NCI-H187 (cell line): Measurements from ENCODE around the gene MAPK1.
"Not testable (repeated sequence)": the region's sequence is repeated elsewhere in the genome, so short reads cannot be mapped to it uniquely, and the experiment has no call there.

Experiments used
- DNase-seq, 2 experiments: peaks; one replicate each; lab custom pipeline; 2025; lab: John Stamatoyannopoulos, UW

Gene MAPK1

DNA sequence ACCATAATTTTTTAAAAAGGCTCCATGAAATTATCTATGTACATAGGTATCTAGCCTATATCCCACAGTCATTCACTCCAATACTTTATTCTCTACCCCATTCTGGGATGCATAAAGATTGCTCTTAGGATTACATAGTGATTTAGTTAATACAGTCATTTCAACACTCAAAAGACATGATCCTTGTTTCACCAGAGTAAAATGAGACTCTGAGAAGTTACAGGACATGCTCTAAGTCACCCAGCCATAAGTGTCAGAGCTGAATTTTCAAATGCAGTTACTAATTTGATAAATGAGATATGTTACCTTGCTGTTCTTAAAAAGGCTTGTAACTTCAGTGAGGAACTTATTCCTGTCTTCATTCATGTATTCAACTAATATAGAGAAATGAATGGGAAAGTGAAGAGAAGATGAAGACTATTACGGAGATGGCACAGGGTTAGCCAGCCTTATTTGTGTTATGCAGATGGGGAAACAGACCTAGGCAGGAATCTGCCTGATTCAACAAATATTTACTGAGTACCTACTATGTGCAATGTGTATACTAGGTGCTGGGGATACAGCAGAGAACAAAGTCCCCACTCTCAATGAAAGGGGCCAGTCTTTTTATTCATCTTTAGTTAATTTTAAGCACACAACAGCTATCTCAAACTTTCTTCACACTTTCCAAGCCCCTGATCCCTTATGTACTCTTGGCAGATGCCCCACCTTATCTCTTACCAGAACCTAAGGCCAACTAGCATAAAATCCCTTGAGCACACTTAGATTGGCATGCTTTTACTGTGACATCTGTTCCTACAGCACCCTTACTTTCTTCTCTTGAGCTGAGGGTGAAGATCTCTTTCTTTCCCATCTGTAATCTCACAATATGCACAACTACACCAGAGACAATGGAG is 21.6 kb downstream of the MAPK1 start:
- DNase-seq: no peak

DNA sequence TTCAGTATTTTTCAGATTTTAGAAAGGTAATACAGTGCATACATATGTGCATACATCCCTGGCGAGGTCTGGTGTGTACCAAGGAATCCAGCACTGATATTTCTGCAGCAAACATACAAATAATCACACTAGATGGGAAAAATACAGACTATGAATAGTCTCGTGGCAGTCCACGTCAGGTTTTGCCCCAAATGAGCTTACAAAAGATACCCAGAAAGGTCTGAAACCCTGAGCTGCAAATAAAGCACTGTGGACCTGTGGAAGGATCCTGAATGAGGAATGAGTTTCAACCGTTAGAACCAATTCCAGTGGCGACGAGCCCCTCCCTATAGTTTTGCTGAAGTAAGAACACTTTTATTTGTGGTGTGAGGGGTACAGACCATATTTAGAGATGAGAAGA is 24.5 kb downstream of the MAPK1 start:
- no peak for DNase-seq

DNA sequence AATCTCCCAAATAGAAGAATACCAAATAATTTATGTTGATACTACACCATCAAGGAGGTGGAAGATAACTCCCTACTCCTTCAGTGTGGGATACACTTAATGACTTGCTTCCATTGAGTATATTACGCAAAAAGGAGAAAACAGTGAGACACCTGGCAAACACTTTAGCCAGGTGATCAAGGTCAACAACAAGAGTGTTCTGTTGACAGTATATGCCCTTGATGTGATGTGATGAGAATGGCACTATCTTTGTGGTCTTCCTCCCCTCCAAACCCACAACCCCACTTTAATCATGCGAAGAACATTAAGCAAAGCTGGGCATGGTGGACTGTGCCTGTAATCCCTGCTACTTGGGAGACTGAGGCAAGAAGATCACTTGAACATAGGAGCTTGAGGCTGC is 26.0 kb downstream of the MAPK1 start:
- no peak for DNase-seq

DNA sequence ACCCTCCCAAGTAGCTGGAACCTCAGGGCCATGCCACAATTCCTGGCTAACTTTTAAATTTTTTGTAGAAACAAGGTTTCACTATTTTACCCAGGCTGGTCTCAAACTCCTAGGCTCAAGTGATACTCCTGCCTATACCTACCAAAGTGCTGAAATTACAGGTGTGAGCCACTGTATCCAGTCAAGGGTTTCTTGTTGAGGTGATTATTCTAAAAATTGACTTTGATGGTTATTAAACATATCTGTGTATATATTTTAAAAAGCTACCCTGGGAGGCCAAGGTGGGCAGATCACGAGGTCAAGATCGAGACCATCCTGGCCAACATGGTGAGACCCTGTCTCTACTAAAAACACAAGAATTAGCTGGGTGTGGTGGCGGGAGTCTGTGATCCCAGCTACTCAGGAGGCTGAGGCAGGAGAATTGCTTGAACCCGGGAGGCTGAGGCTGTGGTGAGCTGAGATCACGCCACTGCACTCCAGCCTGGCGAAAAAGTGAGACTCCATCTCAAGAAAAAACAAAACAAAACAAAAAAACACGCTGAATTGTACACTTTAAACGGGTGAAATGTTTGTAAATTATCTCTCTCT is 27.1 kb downstream of the MAPK1 start:
- no peak for DNase-seq

DNA sequence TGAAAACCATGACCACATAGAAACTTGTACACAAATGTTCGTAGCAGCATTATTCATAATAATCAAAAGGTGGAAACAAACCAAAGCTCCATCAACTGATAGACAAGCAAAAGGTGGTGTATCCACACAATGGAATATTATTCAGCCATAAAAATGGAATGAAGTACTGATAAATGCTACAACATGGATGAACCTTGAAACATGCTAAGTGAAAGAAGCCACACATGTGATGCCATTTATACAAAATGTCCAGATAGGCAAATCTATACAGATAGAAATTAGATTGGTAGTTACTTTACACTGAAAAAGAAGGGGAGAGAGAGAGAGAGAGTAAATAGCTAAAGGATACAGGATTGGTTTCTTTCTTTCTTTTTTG is 27.7 kb downstream of the MAPK1 start:
- no peak for DNase-seq

DNA sequence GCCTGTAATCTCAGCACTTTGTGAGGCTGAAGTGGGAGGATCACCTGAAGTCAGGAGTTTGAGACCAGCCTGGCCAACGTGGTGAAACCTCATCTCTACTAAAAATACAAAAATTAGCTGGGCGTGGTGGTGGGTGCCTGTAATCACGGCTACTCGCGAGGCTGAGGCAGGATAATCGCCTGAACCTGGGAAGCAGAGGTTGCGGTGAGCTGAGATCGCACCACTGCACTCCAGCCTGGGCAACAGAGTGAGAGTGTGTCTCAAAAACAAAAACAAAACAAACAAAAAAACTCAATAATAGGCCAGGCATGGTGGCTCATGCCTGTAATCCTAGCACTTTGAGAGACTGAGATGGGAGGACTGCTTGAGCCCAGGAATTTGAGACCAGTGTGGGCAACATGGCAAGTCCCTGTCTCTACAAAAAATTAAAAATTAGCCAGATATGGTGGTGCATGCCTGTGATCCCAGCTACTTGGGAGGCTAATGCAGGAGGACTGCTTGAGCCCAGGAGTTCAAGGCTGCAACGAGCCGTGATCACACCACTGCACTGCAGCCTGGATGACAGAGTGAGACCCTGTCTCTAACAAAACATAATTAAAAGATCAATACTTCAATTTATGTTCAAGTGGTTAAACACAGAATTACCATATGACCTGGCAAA is 28.2 kb downstream of the MAPK1 start:
- DNase-seq: not testable (repeated sequence)

DNA sequence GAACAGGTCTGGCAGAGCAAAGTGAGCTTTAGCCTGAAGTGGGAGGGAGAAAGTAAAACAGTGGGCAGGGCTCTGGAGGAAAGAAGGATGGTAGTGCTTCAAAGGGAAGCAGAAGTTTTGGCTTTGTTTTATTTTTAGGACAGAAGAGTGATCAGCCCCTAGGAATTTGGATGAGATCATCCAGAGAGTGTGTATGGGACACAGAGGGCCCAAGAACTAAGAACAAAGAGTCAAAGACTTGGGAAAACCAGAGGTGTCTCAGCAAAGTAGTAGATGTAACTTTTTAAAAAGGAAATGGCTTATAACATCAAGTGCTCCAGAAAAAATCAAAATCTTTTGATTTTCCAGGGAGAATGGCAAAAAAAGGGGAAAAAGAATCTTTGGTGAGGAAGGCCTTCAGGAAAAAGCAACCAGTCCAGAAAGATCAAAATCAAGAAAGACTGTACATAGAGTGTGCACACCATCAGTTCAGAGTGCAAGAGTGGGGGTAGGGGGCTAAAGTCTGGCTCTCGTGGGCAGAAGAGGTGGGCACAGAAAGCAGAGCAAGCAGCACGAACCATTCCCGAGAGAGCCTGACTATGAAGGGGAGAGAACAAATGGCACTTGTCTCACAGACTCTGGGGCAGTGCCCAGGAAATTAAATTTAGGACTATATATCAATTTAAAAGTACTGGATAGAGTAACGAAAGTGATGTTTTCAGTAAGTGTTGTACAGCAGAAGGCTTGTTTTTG is 30.0 kb downstream of the MAPK1 start:
- no peak for DNase-seq

DNA sequence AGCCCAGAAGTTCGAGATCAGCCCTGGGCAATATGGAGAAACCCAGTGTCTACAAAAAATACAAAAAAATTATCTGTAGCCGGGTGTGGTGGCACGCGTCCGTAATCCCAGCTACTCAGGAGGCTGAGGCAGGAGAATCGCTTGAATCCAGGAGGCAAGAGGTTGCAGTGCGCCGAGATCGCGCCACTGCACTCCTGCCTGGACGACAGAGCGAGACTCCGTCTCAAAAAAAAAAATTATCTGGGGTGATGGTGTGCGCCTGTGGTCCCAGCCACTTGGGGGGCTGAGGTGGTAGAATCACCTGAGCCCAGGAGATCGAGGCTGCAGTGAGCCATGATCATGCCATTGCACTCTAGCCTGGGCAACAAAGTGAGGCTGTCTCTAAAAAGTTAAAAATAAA is 31.0 kb downstream of the MAPK1 start:
- DNase-seq: not testable (repeated sequence)

DNA sequence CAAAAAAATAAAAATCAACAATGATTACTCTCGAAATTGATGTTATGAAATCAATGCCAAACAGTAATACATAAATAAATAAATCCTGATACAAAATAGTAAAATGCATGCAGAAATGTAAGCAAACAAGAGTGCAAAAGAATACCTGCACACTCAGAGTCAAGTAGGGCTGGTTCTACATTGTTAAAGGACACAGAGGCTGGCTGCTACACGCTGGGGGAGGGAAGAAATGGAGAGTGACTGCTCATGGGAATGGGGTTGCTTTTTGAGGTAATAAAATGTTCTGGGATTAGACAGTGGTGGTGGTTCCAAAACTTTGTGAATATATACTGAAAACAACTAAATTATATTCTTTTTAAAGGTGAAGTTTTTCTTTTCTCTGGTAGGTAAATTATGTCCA is 32.1 kb downstream of the MAPK1 start:
- no peak for DNase-seq

DNA sequence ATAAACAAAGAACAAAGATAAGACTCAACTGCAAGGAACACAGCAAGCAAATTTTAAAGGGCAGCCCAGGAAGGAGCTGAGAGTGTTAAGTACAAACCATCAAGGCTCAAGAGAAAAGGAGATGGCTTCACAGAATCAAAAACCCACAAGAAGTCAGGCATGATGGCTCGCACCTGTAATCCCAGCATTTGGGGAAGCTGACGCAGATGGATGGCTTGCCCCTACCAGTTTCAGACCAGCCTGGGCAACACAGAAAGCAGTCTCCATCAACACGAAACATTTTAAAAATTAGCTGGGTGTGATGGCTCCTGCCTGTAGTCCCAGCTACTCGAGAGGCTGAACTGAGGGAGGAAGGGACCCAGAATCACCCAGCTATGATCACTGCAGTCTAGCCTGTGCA is 32.6 kb downstream of the MAPK1 start:
- DNase-seq: no peak

DNA sequence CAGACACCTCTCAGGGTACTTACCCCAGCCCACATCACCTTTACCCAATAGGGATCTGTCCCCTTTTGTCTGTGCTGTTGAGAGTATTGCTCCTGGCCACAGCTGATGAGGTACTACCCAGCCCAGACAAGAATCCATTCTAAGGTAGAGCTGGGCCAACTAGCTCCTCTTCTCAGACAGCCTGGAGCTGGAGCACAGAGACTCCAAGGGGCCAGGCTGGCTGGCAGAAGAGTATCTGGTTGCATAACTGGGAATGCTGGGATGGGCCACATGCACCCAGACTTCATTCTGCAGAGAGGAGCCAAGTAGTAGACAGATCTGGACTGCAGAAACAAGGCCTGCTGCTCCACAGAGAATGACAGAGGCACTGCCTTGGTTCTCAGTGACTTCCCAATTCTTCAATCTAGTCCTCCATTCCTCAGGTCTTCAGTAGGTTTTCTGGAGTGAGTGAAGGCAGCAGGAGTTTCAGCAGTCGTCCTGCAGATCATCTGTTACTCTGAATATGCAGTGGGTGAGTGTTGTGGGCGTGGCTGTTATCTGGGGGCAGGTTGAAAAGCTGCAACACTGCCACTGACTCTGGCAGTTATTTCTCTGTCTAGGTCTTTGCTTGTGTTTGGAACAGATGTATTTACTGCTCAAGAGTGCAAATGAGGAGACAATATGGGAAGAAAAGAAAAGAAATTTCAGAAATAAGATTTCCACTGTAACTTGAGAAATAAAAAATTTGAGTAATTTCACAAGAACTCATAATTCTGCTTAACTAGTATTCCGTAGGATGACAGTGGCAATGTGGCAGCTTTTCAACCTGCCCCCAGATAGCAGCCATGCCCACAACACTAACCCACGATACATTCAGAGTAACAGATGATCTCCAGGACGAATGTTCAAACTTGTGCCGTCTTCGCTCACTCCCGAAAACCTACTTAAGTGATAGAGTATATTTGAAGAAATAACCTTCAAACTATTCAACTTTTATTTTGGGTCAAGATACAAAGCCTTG is 34.9 kb downstream of the MAPK1 start:
- DNase-seq: no peak

DNA sequence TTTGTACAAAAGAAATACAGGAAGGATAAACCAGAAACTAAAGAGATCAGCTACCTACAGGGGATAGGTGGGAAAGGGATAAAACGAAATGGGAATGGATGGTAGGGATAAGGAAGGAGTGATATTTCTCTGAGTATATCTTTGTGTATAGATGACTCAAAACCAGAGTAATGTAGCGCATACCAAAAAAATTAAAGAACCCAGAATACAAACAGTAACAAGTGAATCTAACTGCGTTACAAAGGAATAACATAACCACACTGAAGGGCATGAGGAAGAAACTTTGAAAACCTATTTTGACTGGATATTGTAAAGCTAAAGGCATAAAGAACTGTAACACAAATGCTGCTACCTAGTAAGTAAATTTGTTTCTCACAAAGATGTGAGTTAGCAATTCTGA is 37.9 kb downstream of the MAPK1 start:
- DNase-seq: no peak

DNA sequence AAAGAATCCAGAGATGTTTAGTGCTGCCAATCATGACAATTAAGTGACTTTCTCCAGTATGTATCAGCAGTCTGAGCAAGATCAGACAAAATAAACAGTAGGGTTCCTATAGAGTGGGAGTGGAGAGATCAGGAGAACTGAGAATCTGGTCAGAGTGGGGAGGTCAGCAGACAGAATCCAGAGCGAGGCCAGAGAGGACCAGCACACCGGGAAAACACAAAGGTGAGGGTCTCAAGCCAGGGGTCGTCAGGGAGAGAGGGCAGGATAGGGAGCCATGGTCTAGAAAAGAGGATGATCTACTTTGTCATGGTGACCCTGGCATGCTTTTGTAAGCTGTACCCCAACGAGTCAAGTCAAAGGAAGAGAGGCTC is 39.2 kb downstream of the MAPK1 start:
- DNase-seq: no peak

DNA sequence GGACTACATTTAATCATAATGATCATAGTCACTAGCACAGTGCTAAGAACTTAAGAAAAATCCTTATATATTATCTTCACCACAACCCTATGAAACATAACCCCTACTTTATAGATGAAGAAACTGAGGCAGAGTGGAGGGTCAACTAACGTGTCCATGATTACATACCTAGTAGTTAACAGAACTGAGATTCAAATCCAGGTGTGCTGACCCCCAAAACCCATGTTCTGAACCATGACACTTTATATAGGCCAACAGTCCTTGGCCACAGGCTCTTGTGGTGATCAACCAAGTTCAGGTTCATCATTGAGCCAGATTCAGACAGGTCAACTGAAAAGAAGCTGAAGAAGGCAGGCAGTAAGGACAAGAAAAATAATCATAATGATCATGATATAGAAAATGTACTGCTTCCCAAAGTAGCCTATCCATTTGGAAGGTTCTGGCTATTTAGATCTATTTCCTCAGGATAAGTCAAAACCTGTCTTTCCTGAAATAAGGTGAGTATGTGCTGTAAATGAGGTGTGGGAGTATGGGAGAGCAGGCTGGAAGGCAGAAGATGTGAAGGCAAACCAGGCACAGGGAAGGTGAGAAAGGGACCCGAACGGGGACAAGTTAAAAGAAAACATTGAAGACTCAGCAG is 39.7 kb downstream of the MAPK1 start:
- DNase-seq: no peak

DNA sequence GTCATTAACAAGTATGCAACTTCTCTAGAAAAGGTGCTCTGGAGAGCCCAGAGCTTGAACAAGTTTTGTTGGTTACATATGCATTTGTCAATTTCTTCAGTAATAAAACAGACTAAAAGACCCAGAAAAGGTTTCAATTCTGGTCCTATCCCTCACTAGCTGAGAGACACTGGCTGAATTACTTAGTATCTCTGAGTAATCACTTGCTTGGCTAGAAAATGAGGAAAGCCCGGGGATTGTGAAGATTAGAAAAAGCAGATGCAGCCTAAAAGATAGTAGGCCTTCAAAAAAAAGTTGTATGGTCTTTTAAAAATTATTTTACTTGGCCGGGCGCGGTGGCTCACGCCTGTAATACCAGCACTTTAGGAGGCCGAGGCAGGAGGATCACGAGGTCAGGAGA is 41.2 kb downstream of the MAPK1 start:
- DNase-seq: no peak

DNA sequence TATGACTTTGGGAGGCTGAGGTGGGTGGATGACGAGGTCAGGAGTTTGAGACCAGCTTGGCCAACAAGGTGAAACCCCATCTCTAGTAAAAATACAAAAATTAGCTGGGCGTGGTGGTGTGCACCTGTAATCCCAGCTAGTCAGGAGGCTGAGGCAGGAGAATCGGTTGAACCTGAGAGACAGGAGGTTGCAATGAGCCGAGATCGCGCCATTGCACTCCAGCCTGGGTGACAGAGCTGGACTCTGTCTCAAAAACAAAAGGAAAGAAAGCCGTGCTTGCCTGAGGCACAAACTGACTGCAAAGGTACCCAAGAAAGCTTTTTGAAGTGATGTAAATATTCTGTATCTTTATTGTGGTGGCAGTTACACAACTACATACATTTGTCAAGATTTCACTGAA is 42.5 kb downstream of the MAPK1 start:
- not testable (repeated sequence) for DNase-seq

DNA sequence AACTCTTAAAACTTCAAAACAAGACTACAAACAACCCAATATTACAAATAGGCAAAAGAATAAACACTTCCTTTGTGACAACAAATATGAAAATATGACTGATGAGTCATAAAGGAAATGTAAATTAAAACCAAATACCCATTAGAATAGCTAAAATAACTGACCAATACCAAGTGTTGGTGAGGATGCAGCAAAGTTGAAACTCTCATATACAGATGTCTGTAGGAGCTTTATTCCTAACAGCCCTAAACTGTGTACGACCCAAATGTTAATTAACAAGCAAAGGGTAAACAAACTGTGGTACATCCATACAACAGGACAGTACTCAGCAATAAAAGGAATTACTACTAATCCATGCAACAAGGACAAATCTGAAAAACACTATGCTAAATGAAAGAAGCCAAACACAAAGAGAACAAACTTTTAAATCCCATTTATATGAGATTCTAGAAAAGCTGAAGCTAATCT is 43.0 kb downstream of the MAPK1 start:
- DNase-seq: no peak

DNA sequence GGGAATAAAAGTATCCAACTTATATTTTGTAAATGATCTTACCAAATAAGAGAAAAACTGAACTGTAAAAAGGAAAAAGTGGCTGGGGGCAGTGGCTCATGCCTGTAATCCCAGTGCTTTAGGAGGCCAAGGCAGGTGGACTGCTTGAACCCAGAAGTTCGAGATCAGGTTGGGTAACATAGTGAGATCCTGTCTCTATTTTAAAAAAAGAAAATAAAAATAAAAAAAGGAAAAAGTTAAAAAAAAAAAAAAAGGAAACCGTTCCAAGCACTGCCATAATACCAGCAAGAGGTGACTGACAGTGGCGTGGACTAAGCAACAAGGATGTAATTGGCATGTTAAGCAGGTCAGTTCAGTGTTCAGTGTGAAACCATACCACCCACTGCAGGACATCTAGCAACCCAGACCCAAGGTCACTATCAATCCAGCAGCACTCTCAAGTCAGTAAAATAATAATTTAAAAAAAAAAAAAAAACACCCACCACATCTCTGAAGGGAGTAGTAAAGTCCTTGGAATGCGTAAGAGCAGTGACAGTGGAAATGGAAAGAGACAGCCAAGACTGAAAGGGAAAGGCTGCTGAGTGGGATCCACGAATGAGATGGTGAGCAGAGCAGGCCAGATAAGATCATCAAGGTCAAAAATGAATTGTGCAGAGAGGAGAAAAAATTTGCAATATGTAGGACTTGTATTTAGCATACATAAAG is 43.6 kb downstream of the MAPK1 start:
- DNase-seq: no peak

DNA sequence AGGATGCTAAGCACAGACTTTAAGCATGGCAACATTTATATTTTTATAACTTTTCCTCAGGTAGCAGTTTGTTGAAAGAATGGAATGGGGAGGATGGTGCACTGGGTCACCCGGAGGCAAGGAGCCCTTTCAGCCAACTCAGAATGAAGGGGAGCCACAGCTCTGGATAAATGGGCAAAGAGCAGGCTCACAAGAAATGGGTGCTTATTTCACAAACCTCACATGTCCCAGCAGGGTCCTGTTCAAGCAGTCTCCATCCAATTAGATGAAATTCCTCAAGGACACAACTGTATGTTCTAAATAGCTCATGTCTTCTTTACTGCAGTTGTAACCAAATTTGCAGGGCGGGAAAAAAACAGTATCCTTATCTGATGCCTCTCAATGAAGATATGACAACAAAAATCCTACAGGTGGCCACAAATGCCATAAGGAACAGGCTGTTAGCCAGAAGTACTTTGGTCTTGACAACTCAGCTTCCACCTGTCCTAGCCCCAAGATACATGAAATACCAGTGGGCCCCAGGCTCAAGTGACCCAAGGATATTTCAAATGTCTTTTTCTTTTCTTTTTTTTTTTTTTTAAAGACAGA is 48.2 kb downstream of the MAPK1 start:
- no peak for DNase-seq
